Vagina (tissue), 2 donors: ENCODE results near the gene ZNG1E.
"Not testable (repeated sequence)": the region's sequence is repeated elsewhere in the genome, so short reads cannot be mapped to it uniquely, and the experiment has no call there.

Source experiments
- CTCF ChIP-seq, 3 experiments: fragments of 450-650 bp in 2 of 3; fragments of 200-600 bp in 1 of 3; sonication (generic) in 1 of 3; IDR thresholded peaks; one replicate each; pipeline ENCODE4 v1.5.1; 2017 to 2019; ENCODE audit warnings: antibody characterized with exemption in 3 of 3, mild to moderate bottlenecking in 2 of 3, moderate library complexity in 2 of 3
- POLR2AphosphoS5 ChIP-seq, 2 donors: sonication (generic); formaldehyde crosslinking; IDR thresholded peaks; one replicate each; pipeline ENCODE4 v1.9.0; 2017; ENCODE audit warnings: antibody characterized with exemption in 2 of 2, mild to moderate bottlenecking in 2 of 2, low read depth in 1 of 2; ENCODE audit not compliant: insufficient read depth in 1 of 2

DNA sequence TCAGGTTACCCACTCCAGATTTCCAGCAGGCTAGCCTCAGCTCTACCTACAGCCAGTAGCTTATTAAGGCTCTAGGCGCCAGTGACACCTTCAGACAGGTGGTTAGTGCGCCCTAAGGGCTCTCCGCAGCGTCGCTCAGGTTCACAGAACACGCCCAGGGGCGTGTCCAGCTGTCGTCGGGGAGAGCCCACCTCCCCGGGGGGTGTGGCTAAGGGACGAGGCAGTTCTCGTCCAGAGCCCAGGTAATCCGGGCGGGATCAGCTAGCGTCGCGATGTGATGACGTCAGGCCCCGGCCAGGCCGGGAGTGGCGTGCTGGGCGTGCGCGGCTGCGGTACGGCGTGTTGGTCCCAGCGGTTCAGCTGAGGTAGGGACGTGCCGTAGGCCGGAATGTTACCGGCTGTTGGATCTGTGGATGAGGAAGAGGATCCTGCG lies at the start of gene ZNG1E:
- not testable (repeated sequence) for TF ChIP-seq POLR2AphosphoS5 (IDR thresholded peaks at IDR 0.05; ENCODE audit: insufficient read depth in 1 of 2, low read depth in 1 of 2); CTCF (IDR thresholded peaks at IDR 0.05)
